K562 (cell line): Measurements from ENCODE around the gene COPS6. TPM values are rescaled to one million over a fixed set of nuclear protein-coding genes. Genes with fewer than 3 reads are reported as not detected.

Source experiments
- CTCFL ChIP-seq: IDR thresholded peaks from 2 replicates; pipeline ENCODE4 v1.6.1; 2011; ENCODE audit warnings: borderline replicate concordance, low read depth, mild to moderate bottlenecking, moderate library complexity, low read length; ENCODE audit not compliant: insufficient read depth, poor library complexity, severe bottlenecking
- ID3 ChIP-seq, 2 experiments: fragments of 250-450 bp in 1 of 2; fragments of 450-650 bp in 1 of 2; sonication (Bioruptor Pico) in 1 of 2; IDR thresholded peaks; 2 replicates each; pipeline versions ENCODE4 v1.6.1 to v1.8.0; 2016 to 2021; ENCODE audit warnings: mild to moderate bottlenecking in 2 of 2, moderate library complexity in 2 of 2, missing compliant biosample characterization in 1 of 2, missing genetic modification characterization in 1 of 2
- MEIS2 ChIP-seq: fragments of 450-650 bp; IDR thresholded peaks from 2 replicates; pipeline ENCODE4 v1.6.1; 2014; ENCODE audit warnings: mild to moderate bottlenecking; ENCODE audit not compliant: partially characterized antibody
- POLR2AphosphoS2 ChIP-seq: IDR thresholded peaks from 2 replicates; pipeline ENCODE4 v1.6.1; 2012; ENCODE audit warnings: low read length, improper control_type of control experiment
- PTRF ChIP-seq: fragments of 450-650 bp; IDR thresholded peaks from 2 replicates; pipeline ENCODE4 v1.6.1; 2016; ENCODE audit warnings: mild to moderate bottlenecking, missing genetic modification characterization, missing compliant biosample characterization
- SRF ChIP-seq, 2 experiments: fragments of 250-450, 450-650 bp in 1 of 2; sonication (Bioruptor Pico) in 1 of 2; sonication (generic) in 1 of 2; formaldehyde crosslinking; IDR thresholded peaks; 2 replicates each; pipeline versions ENCODE4 v1.5.0 to v1.5.1; 2020 to 2022; ENCODE audit warnings: mild to moderate bottlenecking in 1 of 2, missing genetic modification reagents in 1 of 2
- TCF15 ChIP-seq: fragments of 250-450 bp; sonication (Bioruptor Pico); IDR thresholded peaks from 2 replicates; pipeline ENCODE4 v1.8.0; 2022; ENCODE audit warnings: moderate library complexity, mild to moderate bottlenecking, inconsistent platforms
- ZBTB8A ChIP-seq: fragments of 450-650 bp; IDR thresholded peaks from 2 replicates; pipeline ENCODE4 v1.6.1; 2018; ENCODE audit warnings: mild to moderate bottlenecking, moderate library complexity; ENCODE audit not compliant: partially characterized antibody
- ZNF436 ChIP-seq: fragments of 250-450, 450-650 bp; sonication (Bioruptor Pico); formaldehyde crosslinking; IDR thresholded peaks from 2 replicates; pipeline ENCODE4 v1.7.0; 2020; ENCODE audit warnings: mild to moderate bottlenecking
- ZNF589 ChIP-seq: fragments of 200-800 bp; sonication (Bioruptor generic); IDR thresholded peaks from 2 replicates; pipeline ENCODE4 v1.6.1; 2016; ENCODE audit warnings: low read depth, missing genetic modification characterization, missing compliant biosample characterization
- ZNF609 ChIP-seq: sonication (generic); formaldehyde crosslinking; IDR thresholded peaks from 2 replicates; pipeline ENCODE4 v1.8.1; 2023; ENCODE audit warnings: missing genetic modification reagents, mild to moderate bottlenecking, borderline replicate concordance
- ZNF639 ChIP-seq, 2 experiments: fragments of 200-800 bp in 1 of 2; sonication (Bioruptor generic) in 1 of 2; sonication (generic) in 1 of 2; formaldehyde crosslinking in 1 of 2; IDR thresholded peaks in 1 of 2; conservative IDR thresholded peaks in 1 of 2; 2 replicates each; pipeline versions ENCODE4 v1.5.0 to v1.6.1; 2016 to 2020; ENCODE audit warnings: missing compliant biosample characterization in 1 of 2, missing genetic modification characterization in 1 of 2, missing genetic modification reagents in 1 of 2
- polyA plus RNA-seq, 8 experiments: library from polyadenylated mRNA; depleted of rRNA in 4 of 8; stranded (reverse) in 5 of 8; unstranded in 3 of 8; fragments of >200 nt; fragmentation: Nextera tagmentation in 2 of 8; fragmentation: Illumina TruSeq in 1 of 8; extraction: Ambion mirVana in 2 of 8; extraction: Trizol in 1 of 8; gene quantifications; 2 replicates each; pipeline versions ENCODE4 v1.2.1 to v1.2.3, GENCODE V29; 2011 to 2014; ENCODE audit warnings: inconsistent platforms in 1 of 8, missing spikeins in 1 of 8
- total RNA-seq, 7 experiments: library from RNA; depleted of rRNA in 6 of 7; stranded (reverse); fragments of >200 nt in 6 of 7; fragmentation: Illumina TruSeq in 2 of 7; extraction: Trizol in 2 of 7; gene quantifications; 2 replicates each; pipeline versions ENCODE4 v1.2.1 to v1.2.3, GENCODE V29; 2011 to 2021; ENCODE audit warnings: low replicate concordance in 1 of 7

The COPS6 gene
- total and polyA plus RNA-seq, 9 of the 15 experiments (the other 6 are each of a cell fraction or from before 2014, with no cell fraction given), result 63.0 to 331 (median 168) TPM

- no peak for TF ChIP-seq CTCFL
- TF ChIP-seq ZBTB8A, result no peak
- no peak for TF ChIP-seq ZNF639 (CRISPR knock-in tag; conservative IDR thresholded peaks at IDR 0.05 in 1 of 2, IDR thresholded peaks at IDR 0.05 in 1 of 2)
- TF ChIP-seq ZNF589, result 0 out of 2 replicates have a peak, but pooled peaks have one; percentile 37
- 0 out of 2 replicates have a peak, but pooled peaks have one; percentile 45 for TF ChIP-seq TCF15 (CRISPR knock-in tag)
- no peak for TF ChIP-seq ID3 (CRISPR knock-in tag; IDR thresholded peaks at IDR 0.05)
- TF ChIP-seq ID3 (tag; IDR thresholded peaks at IDR 0.05), result no peak
- TF ChIP-seq PTRF (tag), result no peak
- TF ChIP-seq SRF (CRISPR knock-in tag; IDR thresholded peaks at IDR 0.05), result peak in 1 of 2 experiments; percentile 84; a peak in 2 of 4 replicates
- TF ChIP-seq POLR2AphosphoS2, result no peak
- peak; percentile 75 for TF ChIP-seq MEIS2
- TF ChIP-seq ZNF436 (CRISPR knock-in tag), result no peak
- no peak for TF ChIP-seq ZNF609 (CRISPR knock-in tag)
- TF ChIP-seq, all 486 proteins: peak for 175
Measured at GRCh38 chr7:100101016-100101862, 12.5 kb downstream of the COPS6 start, which contains the start of the genes AP4M1 and MCM7 (continued).
